GM08714 (cell line): ENCODE data around the gene SDK1.

Experiments
- H3K4me3 ChIP-seq: fragments of 200-500 bp; sonication (Bioruptor generic); 2 replicates; pipeline ENCODE4 v1.5.1; 2014; ENCODE audit warnings: mild to moderate bottlenecking, low read length, inconsistent platforms
- ZNF274 ChIP-seq: IDR thresholded peaks from 2 replicates; pipeline ENCODE4 v1.6.1; 2012; ENCODE audit warnings: mild to moderate bottlenecking, low read depth, low read length

Gene SDK1

GRCh38 chr7:3430588-3430987 lies 129.5 kb downstream of the SDK1 start:
- H3K4me3 ChIP-seq: no peak overlapping the region
- TF ChIP-seq ZNF274: no peak

GRCh38 chr7:3431306-3431705 lies 130.3 kb downstream of the SDK1 start:
- H3K4me3 ChIP-seq: no peak overlapping the region
- no peak for TF ChIP-seq ZNF274

GRCh38 chr7:3432911-3433310 lies 131.9 kb downstream of the SDK1 start:
- H3K4me3 ChIP-seq: no peak overlapping the region
- TF ChIP-seq ZNF274: no peak

GRCh38 chr7:3434611-3435010 lies 133.6 kb downstream of the SDK1 start:
- TF ChIP-seq ZNF274: no peak
- H3K4me3 ChIP-seq: no peak overlapping the region

GRCh38 chr7:3436112-3436511 lies 135.1 kb downstream of the SDK1 start:
- TF ChIP-seq ZNF274: no peak
- H3K4me3 ChIP-seq: no peak overlapping the region

GRCh38 chr7:3436746-3437145 lies 135.7 kb downstream of the SDK1 start:
- no peak for TF ChIP-seq ZNF274
- H3K4me3 ChIP-seq: no peak overlapping the region

- H3K4me3 ChIP-seq: no peak overlapping the region
- no peak for TF ChIP-seq ZNF274
Measured at GRCh38 chr7:3437467-3437866, 136.4 kb downstream of the SDK1 start.

GRCh38 chr7:3438352-3438751 lies 137.3 kb downstream of the SDK1 start:
- H3K4me3 ChIP-seq: no peak overlapping the region
- no peak for TF ChIP-seq ZNF274

GRCh38 chr7:3439333-3440030 lies 138.4 kb downstream of the SDK1 start:
- H3K4me3 ChIP-seq: no peak overlapping the region

GRCh38 chr7:3440509-3440908 lies 139.5 kb downstream of the SDK1 start:
- H3K4me3 ChIP-seq: no peak overlapping the region
- TF ChIP-seq ZNF274: no peak

More at GRCh38 chr7:3439333-3440030, 138.4 kb downstream of the SDK1 start:
- no peak for TF ChIP-seq ZNF274

- no peak overlapping the region for H3K4me3 ChIP-seq
- TF ChIP-seq ZNF274: no peak
Measured at GRCh38 chr7:3443716-3444115, 142.7 kb downstream of the SDK1 start.

- TF ChIP-seq ZNF274: no peak
Measured at GRCh38 chr7:3446786-3447185, 145.7 kb downstream of the SDK1 start.

GRCh38 chr7:3451701-3452100 lies 150.6 kb downstream of the SDK1 start:
- H3K4me3 ChIP-seq: no peak overlapping the region
- TF ChIP-seq ZNF274: no peak

More at GRCh38 chr7:3446786-3447185, 145.7 kb downstream of the SDK1 start:
- no peak overlapping the region for H3K4me3 ChIP-seq

GRCh38 chr7:3453398-3453797 lies 152.3 kb downstream of the SDK1 start:
- no peak overlapping the region for H3K4me3 ChIP-seq
- TF ChIP-seq ZNF274: no peak

GRCh38 chr7:3455806-3456595 lies 154.9 kb downstream of the SDK1 start:
- TF ChIP-seq ZNF274: no peak
- no peak overlapping the region for H3K4me3 ChIP-seq

- no peak for TF ChIP-seq ZNF274
- H3K4me3 ChIP-seq: no peak overlapping the region
Measured at GRCh38 chr7:3459111-3459510, 158.1 kb downstream of the SDK1 start.
